HEK293T (cell line): ENCODE results near the gene F11.

Source experiments
- CTCF ChIA-PET: fragments of 350-600 bp; formaldehyde crosslinking; extraction: SDS; loops from one replicate; lab custom pipeline; 2021; ENCODE audit warnings: antibody characterized with exemption, inconsistent platforms; lab: Yijun Ruan, JAX
- POLR2A ChIA-PET: fragments of 350-600 bp; formaldehyde crosslinking; extraction: SDS; loops from one replicate; lab custom pipeline; 2020; ENCODE audit warnings: antibody characterized with exemption, inconsistent platforms; lab: Yijun Ruan, JAX
- DNase-seq: peaks from one replicate; pipeline ENCODE4 v3.0.0; 2012; ENCODE audit warnings: mixed read lengths; ENCODE audit errors: extremely low spot score
- ARNT ChIP-seq: fragments of 450-650 bp; IDR thresholded peaks from 2 replicates; pipeline ENCODE4 v1.6.1; 2017; ENCODE audit warnings: mild to moderate bottlenecking
- BHLHE40 ChIP-seq: fragments of 450-650 bp; IDR thresholded peaks from 2 replicates; pipeline ENCODE4 v1.6.1; 2016; ENCODE audit warnings: mild to moderate bottlenecking, moderate library complexity, borderline replicate concordance
- CTBP1 ChIP-seq: fragments of 450-650 bp; IDR thresholded peaks from 2 replicates; pipeline ENCODE4 v1.6.1; 2016; ENCODE audit warnings: borderline replicate concordance
- ELF4 ChIP-seq: fragments of 450-650 bp; IDR thresholded peaks from 2 replicates; pipeline ENCODE4 v1.6.1; 2017; ENCODE audit warnings: antibody characterized with exemption
- FOXA1 ChIP-seq: fragments of 450-650 bp; IDR thresholded peaks from 2 replicates; pipeline ENCODE4 v1.6.1; 2016; ENCODE audit warnings: mild to moderate bottlenecking
- FOXK2 ChIP-seq: fragments of 450-650 bp; IDR thresholded peaks from 2 replicates; pipeline ENCODE4 v1.6.1; 2016; ENCODE audit warnings: mild to moderate bottlenecking
- FOXM1 ChIP-seq: fragments of 450-650 bp; IDR thresholded peaks from 2 replicates; pipeline ENCODE4 v1.6.1; 2017; ENCODE audit warnings: mild to moderate bottlenecking, borderline replicate concordance
- HDGF ChIP-seq: fragments of 450-650 bp; IDR thresholded peaks from 2 replicates; pipeline ENCODE4 v1.6.1; 2017; ENCODE audit warnings: antibody characterized with exemption, borderline replicate concordance
- L3MBTL2 ChIP-seq: fragments of 450-650 bp; conservative IDR thresholded peaks from 2 replicates; pipeline ENCODE4 v1.6.1; 2016; ENCODE audit warnings: mild to moderate bottlenecking
- LEF1 ChIP-seq: fragments of 450-650 bp; IDR thresholded peaks from 2 replicates; pipeline ENCODE4 v1.6.1; 2017; ENCODE audit warnings: mild to moderate bottlenecking, borderline replicate concordance
- NFRKB ChIP-seq: fragments of 450-650 bp; IDR thresholded peaks from 2 replicates; pipeline ENCODE4 v1.6.1; 2016; ENCODE audit warnings: mild to moderate bottlenecking, moderate library complexity
- SP1 ChIP-seq: fragments of 450-650 bp; IDR thresholded peaks from 2 replicates; pipeline ENCODE4 v1.6.1; 2017
- SUZ12 ChIP-seq: fragments of 450-650 bp; IDR thresholded peaks from 2 replicates; pipeline ENCODE4 v1.6.1; 2016; ENCODE audit warnings: mild to moderate bottlenecking
- TARDBP ChIP-seq: fragments of 450-650 bp; IDR thresholded peaks from 2 replicates; pipeline ENCODE4 v1.6.1; 2016
- ZNF384 ChIP-seq: fragments of 450-650 bp; IDR thresholded peaks from 2 replicates; pipeline ENCODE4 v1.6.1; 2016
- TF ChIP-seq, protein P1 (sequence below): fragments of 450-650 bp; IDR thresholded peaks from 2 replicates; pipeline ENCODE4 v1.6.1; 2016

F11 gene

DNA sequence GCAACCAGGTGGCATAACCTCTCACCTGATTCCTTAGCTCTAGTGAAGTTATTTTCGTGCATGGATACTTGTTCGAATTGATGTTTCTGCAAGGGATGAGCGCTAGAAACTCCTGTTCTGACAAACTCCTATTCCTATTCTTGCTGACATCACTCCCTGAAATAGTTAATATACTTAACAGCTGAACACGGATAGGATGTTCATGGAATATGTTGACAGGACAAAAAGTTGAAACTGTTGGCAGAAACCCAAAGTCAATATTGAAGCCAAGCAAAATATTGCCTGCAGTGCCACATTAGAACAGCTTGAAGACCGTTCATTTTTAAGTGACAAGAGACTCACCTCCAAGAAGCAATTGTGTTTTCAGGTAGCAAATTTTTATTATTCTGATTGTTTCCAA lies 38.8 kb upstream of the F11 start, which contains the start of gene KLKB1:
Gene KLKB1, plus strand, starts transcription at position 287 of the 400 bp plus-strand sequence. CDS start 689 bp downstream, outside the sequence.
- ChIA-PET CTCF (no interaction called here), POLR2A (no interaction called here)
- TF ChIP-seq BHLHE40 = no peak
- no peak for TF ChIP-seq TARDBP
- no peak for TF ChIP-seq FOXA1
- no peak for TF ChIP-seq L3MBTL2
- no peak for TF ChIP-seq ZNF384
- no peak for TF ChIP-seq FOXM1
- TF ChIP-seq NFRKB = no peak
- DNase-seq = peak; percentile 9

DNA sequence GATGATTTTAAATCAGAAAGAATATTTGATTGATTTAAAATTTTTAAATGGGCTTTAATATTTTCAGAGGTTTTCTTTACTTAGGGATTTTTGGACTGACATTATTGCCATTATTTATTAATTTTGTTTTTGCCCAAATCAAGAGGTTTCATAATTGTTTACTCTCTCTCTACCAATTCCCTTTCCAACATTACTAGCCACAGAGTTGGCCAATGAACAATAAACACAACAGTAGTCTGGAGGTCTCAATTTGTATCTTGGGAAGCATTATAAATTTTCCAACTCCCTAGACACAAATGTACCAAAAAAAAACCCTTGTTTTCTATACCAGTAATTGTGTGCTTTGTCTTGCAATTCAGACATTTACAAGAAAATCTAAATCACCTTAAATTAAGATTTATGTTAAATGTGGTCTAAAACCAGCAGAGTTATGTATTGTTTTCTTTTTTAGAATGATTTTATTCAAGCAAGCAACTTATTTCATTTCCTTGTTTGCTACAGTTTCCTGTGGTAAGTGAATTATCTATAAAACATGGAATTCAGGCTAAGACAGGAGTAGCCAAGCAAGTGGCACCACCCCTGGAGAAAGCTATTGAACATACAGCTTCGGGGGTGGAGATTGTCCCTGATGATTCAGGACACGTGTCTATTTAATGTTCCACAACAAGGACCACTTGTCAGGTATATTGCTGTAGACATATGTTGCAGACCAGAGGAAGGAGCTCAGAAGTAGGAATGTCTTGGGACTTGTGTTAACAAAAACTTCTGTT lies 38.1 kb upstream of the F11 start:
- TF ChIP-seq NFRKB (no peak), ELF4 (no peak), LEF1 (no peak), TARDBP (no peak), ARNT (no peak)
- no peak for DNase-seq
- ChIA-PET CTCF (no interaction called here), POLR2A (no interaction called here)

DNA sequence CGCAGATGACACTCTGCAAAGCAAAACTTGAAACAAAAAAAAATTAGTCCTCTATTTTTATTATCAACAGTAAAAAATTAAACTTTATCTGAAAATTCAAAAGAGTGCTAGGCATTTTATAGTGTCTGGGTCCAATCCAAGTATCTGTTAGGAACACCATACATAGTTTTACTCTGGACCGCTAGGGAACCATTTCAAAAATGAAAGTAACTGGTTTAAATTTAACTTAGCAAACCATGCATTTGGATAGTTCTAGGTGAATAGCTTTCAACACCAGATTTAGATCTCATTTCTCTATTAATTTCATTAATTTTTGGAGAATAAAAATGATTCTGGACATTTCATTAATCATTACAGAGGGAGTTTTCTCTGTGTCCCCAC lies 37.5 kb upstream of the F11 start:
- CTCF ChIA-PET = no interaction called here
- POLR2A ChIA-PET = no interaction called here
- TF ChIP-seq ARNT (no peak), FOXA1 (no peak), ZNF384 (no peak), SP1 (no peak)
- TF ChIP-seq, protein P1, sequence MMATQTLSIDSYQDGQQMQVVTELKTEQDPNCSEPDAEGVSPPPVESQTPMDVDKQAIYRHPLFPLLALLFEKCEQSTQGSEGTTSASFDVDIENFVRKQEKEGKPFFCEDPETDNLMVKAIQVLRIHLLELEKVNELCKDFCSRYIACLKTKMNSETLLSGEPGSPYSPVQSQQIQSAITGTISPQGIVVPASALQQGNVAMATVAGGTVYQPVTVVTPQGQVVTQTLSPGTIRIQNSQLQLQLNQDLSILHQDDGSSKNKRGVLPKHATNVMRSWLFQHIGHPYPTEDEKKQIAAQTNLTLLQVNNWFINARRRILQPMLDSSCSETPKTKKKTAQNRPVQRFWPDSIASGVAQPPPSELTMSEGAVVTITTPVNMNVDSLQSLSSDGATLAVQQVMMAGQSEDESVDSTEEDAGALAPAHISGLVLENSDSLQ = no peak
- DNase-seq = no peak

DNA sequence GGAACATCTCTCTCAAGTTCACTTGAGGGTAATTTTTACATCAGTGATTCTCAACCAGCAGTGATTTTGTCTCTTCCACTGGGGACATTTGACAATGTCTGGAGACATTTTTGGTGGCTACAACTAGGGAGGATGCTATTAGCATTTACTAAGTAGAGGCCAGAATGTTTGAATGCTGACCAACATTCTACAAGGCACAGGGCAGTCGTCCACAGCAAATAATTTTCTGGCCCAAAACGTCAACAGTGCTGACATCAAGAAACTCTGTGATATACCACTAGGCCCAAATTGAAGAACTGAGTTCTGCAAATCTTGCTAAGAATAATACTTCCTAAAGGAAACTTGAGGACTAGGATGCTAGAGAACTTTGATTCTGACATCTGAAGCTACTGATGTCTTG lies 31.6 kb upstream of the F11 start:
- TF ChIP-seq TARDBP = no peak
- TF ChIP-seq HDGF = no peak
- no peak for TF ChIP-seq FOXM1
- TF ChIP-seq BHLHE40 = no peak
- TF ChIP-seq LEF1 = no peak
- TF ChIP-seq L3MBTL2 = no peak
- TF ChIP-seq CTBP1 = no peak
- no peak for TF ChIP-seq FOXK2
- no peak for DNase-seq
- CTCF ChIA-PET = no interaction called here
- POLR2A ChIA-PET = no interaction called here

DNA sequence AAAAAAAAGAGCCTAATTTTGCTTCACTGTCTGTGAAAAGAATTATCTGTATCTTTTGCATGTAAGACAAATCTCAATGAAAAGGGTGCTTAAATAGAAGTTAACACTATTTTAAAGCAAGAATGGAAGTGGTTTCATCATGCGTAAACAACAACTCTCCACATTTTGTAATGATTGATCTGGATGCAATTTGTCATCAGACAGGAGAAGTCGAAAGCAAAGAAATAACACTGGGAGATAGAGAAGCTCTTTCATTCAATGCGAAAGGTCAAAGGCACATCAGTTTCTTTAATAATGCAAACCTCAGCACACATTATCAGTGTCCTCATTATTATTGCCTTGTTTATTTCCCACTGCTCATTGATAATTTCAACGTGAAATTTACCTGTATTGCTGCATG lies 29.9 kb upstream of the F11 start:
- POLR2A ChIA-PET = no interaction called here
- CTCF ChIA-PET = no interaction called here
- TF ChIP-seq ZNF384 (no peak), L3MBTL2 (no peak), LEF1 (no peak), ARNT (no peak), BHLHE40 (no peak), HDGF (no peak), SUZ12 (no peak), TARDBP (no peak), NFRKB (no peak), FOXA1 (no peak), CTBP1 (no peak), FOXM1 (no peak), ELF4 (no peak)
- TF ChIP-seq, protein P1 = no peak
- no peak for DNase-seq

DNA sequence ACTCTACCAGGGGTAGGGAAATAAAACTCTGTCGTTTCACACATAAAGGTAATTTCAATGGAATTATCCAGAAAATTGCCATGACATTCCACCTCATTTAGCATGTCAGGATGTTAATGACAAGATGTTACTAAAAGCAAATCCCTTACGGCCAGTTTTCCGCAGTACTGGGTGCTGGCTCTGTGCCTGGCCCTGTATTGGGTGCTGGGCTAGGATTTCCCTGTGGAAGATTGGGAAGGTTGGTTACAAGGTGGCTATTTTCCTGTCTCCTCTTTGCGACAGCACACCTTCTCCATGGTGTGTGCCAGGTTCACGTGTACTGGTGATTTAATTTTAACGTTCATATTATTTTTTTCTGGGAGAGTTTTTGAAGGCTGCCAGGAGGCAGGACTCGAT lies 25.5 kb upstream of the F11 start:
- ChIA-PET CTCF (no interaction called here), POLR2A (no interaction called here)
- no peak for DNase-seq
- TF ChIP-seq FOXK2 (no peak), ZNF384 (no peak), LEF1 (no peak), NFRKB (no peak), FOXA1 (no peak), TARDBP (no peak), HDGF (no peak), ELF4 (no peak), ARNT (no peak), L3MBTL2 (no peak), SUZ12 (no peak), FOXM1 (no peak), CTBP1 (no peak), BHLHE40 (no peak), SP1 (no peak)
- TF ChIP-seq, protein P1 = no peak
